ENCODE data around the gene PLEKHA1.

DNA sequence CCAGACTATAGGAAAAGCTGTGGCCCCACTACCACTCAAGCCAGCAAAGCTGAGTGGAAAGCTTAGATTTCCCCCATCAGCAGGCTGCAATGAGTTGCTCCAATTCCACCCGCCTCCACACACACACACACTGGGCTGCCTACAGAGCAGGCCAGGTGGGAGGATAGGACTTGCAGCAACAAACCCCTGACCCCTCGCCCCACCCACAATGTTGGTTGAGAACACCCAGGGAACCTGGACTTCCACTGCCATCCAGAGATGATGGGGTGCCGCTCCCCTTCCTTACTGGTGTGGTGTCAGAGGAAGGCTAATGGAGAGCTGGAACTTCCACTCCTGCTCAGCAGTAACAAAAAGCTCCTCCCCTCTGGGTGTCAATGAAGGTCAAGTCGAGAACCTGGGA, 16.8 kb upstream of the PLEKHA1 start:
- TF ChIP-seq, protein P1, sequence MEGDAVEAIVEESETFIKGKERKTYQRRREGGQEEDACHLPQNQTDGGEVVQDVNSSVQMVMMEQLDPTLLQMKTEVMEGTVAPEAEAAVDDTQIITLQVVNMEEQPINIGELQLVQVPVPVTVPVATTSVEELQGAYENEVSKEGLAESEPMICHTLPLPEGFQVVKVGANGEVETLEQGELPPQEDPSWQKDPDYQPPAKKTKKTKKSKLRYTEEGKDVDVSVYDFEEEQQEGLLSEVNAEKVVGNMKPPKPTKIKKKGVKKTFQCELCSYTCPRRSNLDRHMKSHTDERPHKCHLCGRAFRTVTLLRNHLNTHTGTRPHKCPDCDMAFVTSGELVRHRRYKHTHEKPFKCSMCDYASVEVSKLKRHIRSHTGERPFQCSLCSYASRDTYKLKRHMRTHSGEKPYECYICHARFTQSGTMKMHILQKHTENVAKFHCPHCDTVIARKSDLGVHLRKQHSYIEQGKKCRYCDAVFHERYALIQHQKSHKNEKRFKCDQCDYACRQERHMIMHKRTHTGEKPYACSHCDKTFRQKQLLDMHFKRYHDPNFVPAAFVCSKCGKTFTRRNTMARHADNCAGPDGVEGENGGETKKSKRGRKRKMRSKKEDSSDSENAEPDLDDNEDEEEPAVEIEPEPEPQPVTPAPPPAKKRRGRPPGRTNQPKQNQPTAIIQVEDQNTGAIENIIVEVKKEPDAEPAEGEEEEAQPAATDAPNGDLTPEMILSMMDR (IDR thresholded peaks at IDR 0.05), result no peak
- TF ChIP-seq POLR2A (IDR thresholded peaks at IDR 0.05) (no peak), EP300 (IDR thresholded peaks at IDR 0.05) (no peak)
